ENCODE data around the gene SESTD1.

Gene SESTD1

GRCh38 chr2:179191110-179191509 is 73.5 kb downstream of the SESTD1 start:
- DNase-seq (ENCODE audit: low read depth), result no peak

GRCh38 chr2:179186126-179186525 is 78.5 kb downstream of the SESTD1 start:
- DNase-seq (ENCODE audit: low read depth), result no peak

- no peak for DNase-seq (ENCODE audit: low read depth)
These were observed 80.0 kb downstream of the SESTD1 start for GRCh38 chr2:179184610-179185009.

- DNase-seq (ENCODE audit: low read depth), result no peak
These were observed 83.6 kb downstream of the SESTD1 start for GRCh38 chr2:179181002-179181401.

GRCh38 chr2:179180242-179180641 is 84.4 kb downstream of the SESTD1 start:
- DNase-seq (ENCODE audit: low read depth), result no peak

GRCh38 chr2:179179719-179180118 is 84.9 kb downstream of the SESTD1 start:
- DNase-seq (ENCODE audit: low read depth), result no peak

- DNase-seq (ENCODE audit: low read depth), result no peak
These were observed 86.9 kb downstream of the SESTD1 start for GRCh38 chr2:179177694-179178093.

- DNase-seq (ENCODE audit: low read depth), result no peak
These were observed 90.4 kb downstream of the SESTD1 start for GRCh38 chr2:179174240-179174639.

GRCh38 chr2:179172894-179173293 is 91.7 kb downstream of the SESTD1 start:
- no peak for DNase-seq (ENCODE audit: low read depth)

GRCh38 chr2:179171371-179171770 is 93.3 kb downstream of the SESTD1 start:
- DNase-seq (ENCODE audit: low read depth), result no peak

- no peak for DNase-seq (ENCODE audit: low read depth)
These were observed 93.7 kb downstream of the SESTD1 start for GRCh38 chr2:179170901-179171300.

GRCh38 chr2:179165356-179166000 is 99.2 kb downstream of the SESTD1 start:
- no peak for DNase-seq (ENCODE audit: low read depth)

GRCh38 chr2:179141206-179141605 is 123.4 kb downstream of the SESTD1 start:
- no peak for DNase-seq (ENCODE audit: low read depth)

- no peak for DNase-seq (ENCODE audit: low read depth)
These were observed 124.1 kb downstream of the SESTD1 start for GRCh38 chr2:179140571-179140970.

- DNase-seq (ENCODE audit: low read depth), result no peak
These were observed 125.1 kb downstream of the SESTD1 start for GRCh38 chr2:179139506-179139905.

GRCh38 chr2:179137200-179137759 is 127.4 kb downstream of the SESTD1 start:
- no peak for DNase-seq (ENCODE audit: low read depth)

- DNase-seq (ENCODE audit: low read depth), result no peak
These were observed 131.6 kb downstream of the SESTD1 start for GRCh38 chr2:179133016-179133415.

- DNase-seq (ENCODE audit: low read depth), result no peak
These were observed 132.6 kb downstream of the SESTD1 start for GRCh38 chr2:179132076-179132475.

GRCh38 chr2:179130560-179130959 is 134.1 kb downstream of the SESTD1 start:
- DNase-seq (ENCODE audit: low read depth), result no peak

- DNase-seq (ENCODE audit: low read depth), result no peak
These were observed 134.9 kb downstream of the SESTD1 start for GRCh38 chr2:179129574-179130238.

GRCh38 chr2:179125404-179125803 is 139.2 kb downstream of the SESTD1 start:
- no peak for DNase-seq (ENCODE audit: low read depth)

GRCh38 chr2:179124282-179124681 is 140.3 kb downstream of the SESTD1 start:
- DNase-seq (ENCODE audit: low read depth), result no peak

GRCh38 chr2:179123272-179123662 is 141.4 kb downstream of the SESTD1 start:
- DNase-seq (ENCODE audit: low read depth), result no peak

GRCh38 chr2:179107737-179108136 is 156.9 kb downstream of the SESTD1 start:
- no peak for DNase-seq (ENCODE audit: low read depth)

Measured in activated T-helper 1 cell treated with Interleukin-2 at 50 U/mL for 16 hours (primary cell).